GM20431 (cell line): Measurements from ENCODE around the gene LINGO1.

Experiments used
- in situ Hi-C: fragments of 300-500 bp; cut with MseI, MboI; formaldehyde crosslinking; loops from one replicate; pipeline ENCODE4 v1.15.0; 2020; ENCODE audit warnings: low sequenced_read_pairs; ENCODE audit not compliant: unreplicated experiment

Gene LINGO1, protein sequence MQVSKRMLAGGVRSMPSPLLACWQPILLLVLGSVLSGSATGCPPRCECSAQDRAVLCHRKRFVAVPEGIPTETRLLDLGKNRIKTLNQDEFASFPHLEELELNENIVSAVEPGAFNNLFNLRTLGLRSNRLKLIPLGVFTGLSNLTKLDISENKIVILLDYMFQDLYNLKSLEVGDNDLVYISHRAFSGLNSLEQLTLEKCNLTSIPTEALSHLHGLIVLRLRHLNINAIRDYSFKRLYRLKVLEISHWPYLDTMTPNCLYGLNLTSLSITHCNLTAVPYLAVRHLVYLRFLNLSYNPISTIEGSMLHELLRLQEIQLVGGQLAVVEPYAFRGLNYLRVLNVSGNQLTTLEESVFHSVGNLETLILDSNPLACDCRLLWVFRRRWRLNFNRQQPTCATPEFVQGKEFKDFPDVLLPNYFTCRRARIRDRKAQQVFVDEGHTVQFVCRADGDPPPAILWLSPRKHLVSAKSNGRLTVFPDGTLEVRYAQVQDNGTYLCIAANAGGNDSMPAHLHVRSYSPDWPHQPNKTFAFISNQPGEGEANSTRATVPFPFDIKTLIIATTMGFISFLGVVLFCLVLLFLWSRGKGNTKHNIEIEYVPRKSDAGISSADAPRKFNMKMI

DNA sequence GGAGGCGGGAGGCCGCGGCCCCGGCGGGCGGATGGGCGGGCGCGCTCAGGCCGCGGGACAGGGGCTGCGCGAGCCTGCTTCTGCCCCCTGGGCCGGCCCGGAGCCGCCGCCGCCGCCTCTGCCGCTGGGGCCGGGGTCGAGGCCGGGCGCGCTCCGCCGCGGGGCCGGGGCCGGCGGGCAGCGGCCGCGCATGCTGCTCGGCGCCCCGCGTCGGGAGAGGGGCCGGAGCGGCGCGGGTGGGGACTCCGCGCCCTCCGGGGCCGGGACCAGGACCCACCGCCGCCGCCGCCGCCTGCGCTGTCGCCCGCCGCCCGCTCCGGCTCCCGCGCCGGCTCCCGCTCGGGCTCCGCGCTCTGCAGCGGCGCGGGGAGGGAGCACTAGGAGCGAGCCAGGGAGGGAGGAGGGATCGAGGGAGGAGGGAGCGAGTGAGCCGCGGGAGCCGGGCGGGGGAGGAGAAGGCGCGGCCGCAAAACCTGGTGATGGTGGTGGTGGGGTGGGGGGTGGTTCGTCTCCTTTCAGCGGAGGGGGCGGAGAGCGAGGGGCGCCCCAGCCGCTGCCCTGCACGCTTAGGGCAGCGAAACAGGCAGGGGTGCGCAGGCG lies at the start of gene LINGO1:
LINGO1 (minus strand) TSS at position 379 of the 600 bp plus-strand sequence. CDS start 597 bp downstream, outside the sequence.
- in situ Hi-C loops, result no loop called here

DNA sequence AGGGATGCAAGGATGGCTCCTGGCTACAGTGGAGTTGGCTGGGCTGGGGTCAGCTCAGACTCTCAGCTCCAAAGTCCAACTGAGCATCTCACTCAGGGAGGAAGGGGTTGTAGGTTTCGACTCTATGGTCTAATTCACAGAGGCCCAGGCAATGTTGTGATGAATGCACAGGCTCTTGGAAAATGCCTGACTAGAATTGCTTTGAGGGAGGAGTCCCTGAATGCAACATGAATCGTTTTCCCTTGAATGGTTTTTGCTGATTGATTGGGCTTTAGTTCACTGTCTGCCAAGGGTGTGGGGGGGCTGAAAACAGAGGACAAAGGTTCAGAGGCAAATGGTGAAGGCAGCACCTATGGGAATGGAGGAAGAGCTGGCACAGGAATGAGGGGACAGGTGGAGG lies 48.6 kb upstream of the LINGO1 start:
- in situ Hi-C loops, result no loop called here

DNA sequence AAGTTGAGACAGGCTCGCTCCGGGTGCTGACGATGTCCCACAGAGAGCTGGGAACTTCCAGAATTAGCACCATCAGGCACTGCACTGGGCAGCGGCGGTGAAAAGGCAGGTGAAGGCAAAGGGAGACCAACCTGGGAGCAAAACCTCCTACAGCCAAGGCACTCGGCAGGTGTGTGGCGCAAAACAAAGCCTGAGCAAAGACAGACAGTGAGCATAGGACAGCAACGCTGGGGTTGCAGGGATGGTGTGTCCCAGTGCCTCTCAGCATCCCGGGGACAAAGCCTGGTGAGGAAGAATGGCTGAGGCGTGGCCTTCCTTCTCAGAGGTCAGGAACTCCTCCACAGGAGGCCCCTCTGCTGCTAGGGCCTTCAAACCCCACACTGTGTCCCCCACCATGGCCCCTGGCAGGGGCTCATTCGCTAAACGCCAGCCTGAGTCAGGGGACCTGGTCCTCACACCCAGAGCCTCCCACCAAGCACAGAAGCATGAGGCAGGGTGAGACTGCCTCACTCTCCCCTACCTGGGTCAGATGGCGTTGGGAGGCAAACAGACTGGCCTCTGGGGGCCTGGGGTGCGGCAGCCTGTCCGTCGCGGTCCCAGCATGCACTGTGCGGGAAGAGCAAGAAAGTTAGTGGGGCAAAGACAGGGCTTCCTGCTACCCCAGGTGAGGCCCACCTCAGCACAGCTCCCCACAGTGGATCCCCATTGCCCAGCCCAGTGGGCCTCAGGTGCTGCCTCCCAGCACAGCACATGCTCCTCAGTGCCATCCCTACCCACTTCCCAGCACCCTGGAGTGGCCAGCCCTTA lies 44.1 kb upstream of the LINGO1 start:
- in situ Hi-C loops, result no loop called here

DNA sequence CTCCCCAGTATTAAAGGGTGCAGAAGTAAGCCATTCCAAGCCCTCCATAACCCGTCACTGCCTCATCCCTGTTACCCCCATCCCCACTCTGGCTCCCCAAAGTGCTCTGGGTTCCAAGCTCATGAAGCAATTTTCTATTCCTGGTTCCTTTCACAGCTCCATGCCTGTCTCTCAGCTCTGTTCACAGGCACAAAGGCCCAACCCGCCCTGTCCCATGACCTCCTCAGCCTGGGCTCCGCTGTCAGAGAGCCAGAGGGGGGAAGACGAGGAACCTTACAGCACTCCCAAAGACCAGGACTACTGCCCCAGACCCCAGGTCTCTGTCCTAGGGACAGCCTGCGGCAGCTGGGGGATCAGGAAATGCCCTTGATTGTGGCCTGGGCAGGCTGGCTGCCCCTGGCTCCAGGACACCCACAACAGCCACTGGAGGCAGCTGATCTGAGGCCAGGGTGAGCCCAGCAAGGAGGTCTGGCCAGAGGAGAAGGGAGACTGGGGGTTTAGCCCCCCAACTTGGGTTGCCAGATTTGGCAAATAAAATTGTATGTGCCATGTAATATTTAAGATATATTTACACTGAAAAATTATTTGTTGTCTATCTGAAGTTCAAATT lies 43.2 kb upstream of the LINGO1 start:
- in situ Hi-C loops, result no loop called here

DNA sequence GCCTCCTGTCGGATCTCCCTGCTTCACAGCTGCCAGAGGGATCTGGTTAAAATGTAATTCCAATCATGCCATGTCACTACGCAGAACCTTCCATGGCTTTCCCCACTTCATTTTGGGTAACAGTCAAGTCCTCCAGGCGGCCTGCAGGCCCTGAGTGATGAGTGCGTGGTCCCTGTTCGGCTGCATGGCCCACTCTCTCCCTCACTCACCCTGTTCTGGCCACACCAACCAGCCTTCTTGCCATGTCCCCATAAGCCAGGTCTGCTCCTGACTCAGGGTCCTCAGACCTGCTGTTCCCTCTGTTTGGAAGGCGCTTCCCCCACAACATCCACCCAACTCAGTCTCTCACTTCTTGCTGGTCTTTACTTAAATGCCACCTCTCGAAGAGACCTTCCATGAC lies 41.6 kb upstream of the LINGO1 start:
- in situ Hi-C loops, result no loop called here

DNA sequence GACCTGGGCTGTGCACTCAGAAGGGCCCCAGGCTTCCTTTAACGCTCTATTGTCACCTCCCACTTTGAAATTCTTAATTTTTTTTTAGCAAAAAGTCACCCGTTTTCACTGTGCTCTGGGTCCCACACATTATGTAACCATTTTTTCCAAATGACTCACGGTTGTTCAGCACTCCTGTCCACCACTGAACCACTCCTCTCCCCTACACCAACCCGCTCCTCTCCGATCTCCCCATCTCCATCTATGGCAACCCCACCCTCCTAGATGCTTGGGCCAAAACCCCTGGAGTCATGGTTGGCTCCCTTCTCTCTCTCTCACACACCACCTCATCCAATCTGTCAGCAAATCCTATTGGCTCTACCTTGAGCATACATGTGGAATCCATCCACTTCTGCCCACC lies 41.2 kb upstream of the LINGO1 start:
- in situ Hi-C loops, result no loop called here

DNA sequence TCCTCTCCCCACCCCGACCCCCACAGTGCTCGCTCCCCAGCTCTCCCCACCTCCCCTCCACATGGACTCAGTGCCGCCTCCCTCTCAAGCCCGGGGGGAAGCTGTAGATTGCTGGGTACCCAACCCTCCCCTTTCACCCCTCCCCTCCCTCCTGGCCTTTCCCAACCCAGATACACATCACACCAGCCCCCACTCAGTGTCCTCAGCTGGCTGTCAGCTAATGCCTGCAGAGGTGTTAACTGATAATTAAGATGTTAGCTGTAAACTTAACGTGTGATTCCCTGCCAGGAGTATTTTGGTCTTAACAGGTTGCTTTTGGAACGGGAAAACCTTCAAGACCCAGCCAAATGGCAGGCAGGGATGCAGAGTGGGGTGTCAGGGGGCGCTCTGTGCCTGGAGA lies 39.4 kb upstream of the LINGO1 start:
- in situ Hi-C loops, result no loop called here

DNA sequence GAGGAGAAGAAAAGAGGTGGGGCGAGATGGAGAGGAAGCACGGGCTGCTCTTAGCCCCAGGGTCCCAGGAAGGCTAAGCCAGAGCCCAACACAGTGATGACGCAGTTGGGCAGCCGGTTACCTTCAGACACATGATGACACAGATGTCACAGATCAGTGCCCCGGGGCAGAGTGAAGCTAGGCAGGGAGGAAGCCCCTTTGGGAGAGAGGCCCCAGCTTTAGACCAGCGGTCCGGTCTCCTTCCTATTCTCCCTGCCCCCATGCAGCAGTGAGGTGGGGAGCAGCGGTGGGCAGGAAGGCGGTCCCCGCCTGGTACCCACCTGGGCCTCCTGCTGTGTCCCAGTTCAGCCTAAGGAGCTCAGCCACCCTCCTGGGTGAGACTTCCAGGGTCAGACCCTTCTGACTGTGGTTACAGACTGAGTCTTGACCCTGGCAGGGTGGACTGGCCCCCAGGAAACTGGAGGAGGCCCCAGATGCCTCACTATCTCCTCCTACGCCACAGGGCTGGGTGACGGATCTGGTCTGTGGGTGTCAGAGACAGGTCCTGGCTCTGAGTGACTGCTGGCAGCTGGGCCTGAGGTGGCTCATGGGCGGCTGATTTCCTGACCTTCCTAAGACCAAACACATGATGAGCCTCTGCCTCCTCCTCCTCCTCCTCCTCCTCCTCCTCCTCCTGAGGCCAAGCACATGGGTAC lies 38.8 kb upstream of the LINGO1 start:
- in situ Hi-C loops, result no loop called here

DNA sequence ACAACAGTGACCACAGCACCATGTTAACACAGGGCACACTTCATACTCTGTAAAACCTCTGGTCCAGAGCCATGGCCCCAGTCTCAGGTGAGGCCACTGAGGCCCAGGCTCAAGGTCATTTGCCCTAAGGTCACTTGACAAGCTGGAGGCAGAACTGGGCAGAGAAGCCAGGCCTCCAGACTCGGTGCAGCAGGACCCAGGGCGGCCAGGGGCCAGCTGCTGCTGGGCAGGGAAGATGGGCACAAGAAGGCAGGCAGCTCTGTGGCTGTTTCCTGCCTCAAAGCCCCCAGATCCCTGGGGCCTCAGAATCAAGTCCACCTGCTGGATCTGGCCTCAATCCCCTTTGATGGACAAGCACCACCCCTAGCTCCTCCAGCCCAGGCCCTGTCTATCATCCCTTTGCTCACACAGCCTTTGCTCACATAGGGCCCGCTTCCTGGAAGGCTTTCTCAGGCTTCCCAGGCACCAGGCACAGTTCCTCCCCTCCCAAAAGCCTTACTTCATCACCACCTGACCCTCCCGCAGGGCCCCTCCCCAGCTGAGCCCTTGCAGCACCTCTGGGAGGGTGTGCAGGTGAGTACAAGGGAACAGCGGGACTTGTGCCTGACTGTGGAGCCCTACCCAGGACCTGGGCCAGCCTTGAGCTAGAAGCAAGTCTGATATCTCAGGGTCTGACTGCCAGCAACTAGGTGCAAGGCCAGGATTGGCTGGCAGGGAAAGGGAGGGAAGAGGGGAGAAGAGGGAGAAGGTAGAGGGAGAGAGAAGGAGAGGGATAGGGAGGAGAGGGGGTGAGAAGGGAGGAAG lies 38.0 kb upstream of the LINGO1 start:
- in situ Hi-C loops, result no loop called here

DNA sequence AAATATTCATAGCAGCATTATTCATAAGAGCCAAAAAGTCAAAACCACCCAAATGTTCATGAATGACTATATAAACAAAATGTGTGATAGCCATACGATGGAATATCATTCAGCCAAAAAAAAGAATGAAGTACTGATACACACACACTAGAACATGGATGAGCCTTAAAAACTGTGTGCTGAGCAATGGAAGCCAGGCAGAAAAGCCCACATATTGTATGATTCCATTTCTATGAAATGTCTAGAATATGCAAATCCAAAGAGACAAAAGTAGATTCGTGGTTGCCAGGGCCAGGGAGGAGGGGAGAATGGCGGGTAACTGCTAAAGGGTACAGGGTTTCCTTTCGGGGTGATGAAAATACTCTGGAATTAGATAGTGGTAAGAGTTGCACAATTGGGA lies 37.2 kb upstream of the LINGO1 start:
- in situ Hi-C loops, result no loop called here

DNA sequence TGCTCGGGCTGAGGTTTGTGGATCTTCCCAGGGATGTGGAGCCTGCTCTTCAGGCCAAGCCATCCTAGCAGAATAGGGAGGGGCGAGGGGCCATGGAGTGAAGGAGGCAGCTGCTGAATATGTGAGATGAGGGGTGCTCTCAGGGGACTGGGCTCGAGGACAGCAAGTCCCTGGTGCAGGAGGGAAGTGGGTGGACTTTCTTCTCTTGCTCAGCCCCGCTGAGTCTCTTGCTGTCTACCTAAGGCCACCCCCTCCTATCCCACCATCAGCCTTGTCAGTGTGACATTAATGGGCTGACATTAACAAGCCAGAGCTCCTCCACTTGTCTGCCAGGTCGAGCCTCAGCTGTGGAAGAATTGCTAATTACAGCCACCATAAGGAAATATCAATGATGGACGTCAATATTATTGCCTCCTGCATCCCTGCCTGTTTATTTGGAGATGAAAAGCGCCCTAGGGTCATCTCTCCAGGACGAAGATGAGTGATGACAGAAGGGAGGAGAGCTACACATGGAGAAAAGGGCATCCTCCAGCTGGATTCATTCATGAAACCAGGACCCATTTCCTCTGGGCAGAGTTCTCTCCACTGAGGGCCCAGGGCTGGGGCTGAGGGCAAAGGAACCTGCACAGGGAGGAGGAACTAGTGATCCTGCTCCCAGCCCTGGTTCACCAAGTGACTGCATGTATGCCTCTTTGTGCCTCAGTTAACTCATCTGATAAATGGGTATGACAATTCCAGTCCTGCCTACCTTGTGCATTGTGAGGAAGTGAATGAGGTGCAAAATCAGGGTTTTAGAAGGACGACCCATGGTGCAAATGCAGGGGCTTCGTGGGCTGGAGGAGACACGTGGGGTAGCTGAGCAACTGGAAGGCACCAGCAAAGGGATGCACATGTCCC lies 34.9 kb upstream of the LINGO1 start:
- in situ Hi-C loops, result no loop called here

DNA sequence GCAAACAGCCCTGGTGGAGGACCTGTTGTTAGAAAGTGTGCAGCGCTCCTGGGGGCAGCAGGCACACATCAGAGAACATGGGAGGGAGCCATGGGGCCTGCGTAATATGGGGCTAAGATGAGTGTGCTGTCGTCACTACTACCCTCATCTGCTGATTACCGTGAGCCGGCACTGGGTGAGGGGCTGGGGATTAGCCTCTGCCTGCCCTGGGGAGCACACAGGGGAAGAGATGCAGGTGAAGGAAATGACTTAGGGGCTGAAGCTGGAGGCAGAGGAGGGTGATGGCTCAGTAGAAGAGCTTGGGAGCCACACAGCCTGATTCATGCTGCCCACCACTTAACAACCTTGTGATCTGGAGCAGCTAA lies 33.6 kb upstream of the LINGO1 start:
- in situ Hi-C loops, result no loop called here

DNA sequence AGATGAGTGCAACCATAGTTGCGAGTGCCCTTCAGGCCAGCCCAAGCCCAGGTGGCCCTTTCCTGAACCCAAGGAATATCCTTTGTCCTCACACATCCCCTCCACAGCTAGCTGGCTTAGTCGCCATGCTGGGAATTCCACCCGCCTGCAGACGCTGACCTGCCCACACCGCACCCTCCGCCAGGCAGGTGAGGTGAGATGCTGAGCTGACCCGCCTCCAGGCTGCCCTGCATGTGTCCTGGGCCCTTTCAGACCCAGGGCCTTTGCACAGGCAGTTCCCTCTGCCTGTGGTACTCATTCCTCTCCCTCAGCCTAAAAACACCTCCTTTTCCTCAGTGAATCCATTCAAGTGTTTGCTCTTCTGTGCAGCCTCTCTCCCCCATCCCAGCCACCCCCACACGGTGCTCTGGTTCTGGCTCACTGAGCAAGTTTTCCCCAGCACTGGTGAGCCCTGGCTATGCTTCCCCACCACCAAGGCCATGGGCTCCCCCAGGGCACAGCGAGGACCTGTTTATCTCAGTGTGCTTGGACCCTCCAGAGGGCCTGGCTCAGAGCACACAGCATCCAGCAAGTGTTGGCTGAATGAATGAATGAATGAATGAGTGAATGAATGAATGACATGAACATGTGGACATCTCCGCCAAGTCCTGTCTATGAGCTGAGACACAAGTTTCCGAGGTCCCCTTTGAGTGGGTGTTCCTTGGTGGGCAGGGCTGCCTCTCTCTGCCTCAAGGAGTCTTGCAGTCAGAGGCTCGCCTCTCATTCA lies 33.0 kb upstream of the LINGO1 start:
- in situ Hi-C loops, result no loop called here

DNA sequence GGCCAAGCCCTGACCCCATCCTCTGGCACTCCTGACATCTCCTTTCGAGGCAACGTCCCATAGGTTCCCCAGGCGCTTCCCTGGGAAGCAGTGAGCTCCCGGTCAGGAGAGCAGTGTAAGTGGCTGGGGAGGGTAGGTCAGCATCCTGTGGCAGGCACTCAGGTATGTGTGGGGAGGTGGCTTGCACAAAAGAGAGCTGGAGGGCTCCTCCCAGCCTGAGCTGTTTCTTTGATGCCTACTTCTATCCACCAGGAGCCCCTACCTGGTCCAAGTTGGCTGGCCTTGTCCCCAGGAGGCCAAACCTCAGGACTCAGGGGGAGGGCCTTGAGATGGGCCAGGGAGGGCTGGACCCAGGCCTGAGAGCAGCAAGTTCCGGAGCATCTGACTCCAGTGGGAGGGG lies 31.7 kb upstream of the LINGO1 start:
- in situ Hi-C loops, result no loop called here

DNA sequence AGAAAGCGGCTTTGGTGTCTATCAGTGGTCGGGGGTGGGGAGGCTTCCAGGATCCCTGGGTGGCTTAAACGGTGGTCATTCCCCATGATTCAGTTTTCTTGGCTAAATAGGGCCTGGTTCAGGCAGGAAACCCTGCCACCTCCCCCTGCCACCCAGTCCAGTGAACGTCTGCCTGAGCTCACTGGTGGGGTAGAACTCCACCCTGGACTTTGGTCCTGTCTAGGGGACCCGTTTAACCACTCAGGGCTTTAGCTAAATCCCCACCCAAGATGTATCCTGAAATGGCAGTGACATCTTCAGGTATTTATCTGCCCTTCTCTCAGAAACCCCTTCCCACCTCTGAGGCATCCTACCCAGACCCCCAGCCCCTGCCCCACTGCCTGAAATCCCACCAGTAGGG lies 30.5 kb upstream of the LINGO1 start:
- in situ Hi-C loops, result no loop called here

DNA sequence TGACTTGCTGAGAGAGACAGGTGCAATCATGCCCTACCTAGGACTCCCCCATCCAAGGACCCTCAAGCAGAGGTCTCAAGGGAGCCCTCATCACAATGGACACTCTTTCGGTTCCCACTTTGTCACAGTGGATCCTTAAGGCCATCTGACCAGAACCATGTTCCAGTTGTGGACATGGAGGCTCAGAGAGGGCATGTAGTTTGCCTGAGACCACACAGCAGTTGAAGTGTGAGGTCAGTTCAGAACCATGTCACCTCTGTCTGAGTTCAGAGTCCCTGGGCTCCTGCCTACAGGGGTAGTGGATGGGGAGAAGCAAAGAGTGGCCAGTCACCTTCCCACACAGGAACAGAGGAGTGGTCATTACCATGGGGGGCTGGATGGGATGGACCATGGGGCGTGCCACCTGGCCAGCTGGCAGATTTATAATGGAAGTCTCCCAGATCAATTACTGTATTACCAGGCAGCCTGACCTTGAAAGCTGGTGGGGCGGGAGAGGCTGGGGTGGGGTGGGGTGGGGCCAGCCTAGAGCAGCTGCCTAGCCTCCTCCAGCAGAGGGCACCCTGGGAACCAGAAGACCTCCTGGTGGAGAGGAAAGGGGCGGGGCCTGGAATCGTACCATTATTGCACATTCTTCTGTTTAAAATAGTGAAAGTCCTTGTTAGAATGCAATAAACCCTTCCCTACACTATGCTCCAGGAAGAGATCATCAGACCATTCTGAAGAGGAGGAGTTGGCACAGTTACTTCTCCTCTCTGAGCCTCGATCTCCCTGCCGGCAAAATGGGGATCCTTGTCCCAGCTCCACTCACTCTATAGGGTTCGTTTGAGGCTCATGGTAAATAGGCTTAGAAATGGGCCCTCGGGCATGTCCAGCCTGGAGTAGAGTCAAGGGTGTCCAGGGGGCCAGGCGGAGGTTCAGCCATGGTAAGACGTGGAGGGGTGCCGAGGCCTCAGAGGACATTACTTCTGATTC lies 26.9 kb upstream of the LINGO1 start:
- in situ Hi-C loops, result no loop called here
